HEK293 (cell line): ENCODE data around the gene BTBD9.

Experiments used
- CTCF ChIP-seq: fragments of 450-650 bp; formaldehyde crosslinking; IDR thresholded peaks from 2 replicates; pipeline ENCODE4 v1.5.1; 2016; ENCODE audit warnings: missing biosample characterization, missing genetic modification characterization
- KLF16 ChIP-seq: fragments of 450-650 bp; formaldehyde crosslinking; IDR thresholded peaks from 2 replicates; pipeline ENCODE4 v1.5.1; 2017; ENCODE audit warnings: missing biosample characterization, missing genetic modification characterization
- OSR2 ChIP-seq: fragments of 450-650 bp; formaldehyde crosslinking; IDR thresholded peaks from 2 replicates; pipeline ENCODE4 v1.5.1; 2016; ENCODE audit warnings: missing biosample characterization, missing genetic modification characterization
- SP2 ChIP-seq: fragments of 450-650 bp; formaldehyde crosslinking; IDR thresholded peaks from 2 replicates; pipeline ENCODE4 v1.5.1; 2016; ENCODE audit warnings: missing biosample characterization, missing genetic modification characterization
- YY1 ChIP-seq: fragments of 450-650 bp; formaldehyde crosslinking; IDR thresholded peaks from 2 replicates; pipeline ENCODE4 v1.5.1; 2018; ENCODE audit warnings: missing biosample characterization, missing genetic modification characterization
- ZBTB26 ChIP-seq: fragments of 450-650 bp; formaldehyde crosslinking; optimal IDR thresholded peaks from 2 replicates; pipeline ENCODE3; 2016; ENCODE audit warnings: missing biosample characterization, mild to moderate bottlenecking, missing genetic modification characterization
- ZBTB7A ChIP-seq: fragments of 450-650 bp; formaldehyde crosslinking; IDR thresholded peaks from 2 replicates; pipeline ENCODE4 v1.5.1; 2016; ENCODE audit warnings: low read depth, missing biosample characterization, missing genetic modification characterization
- ZEB2 ChIP-seq: fragments of 450-650 bp; formaldehyde crosslinking; IDR thresholded peaks from 2 replicates; pipeline ENCODE4 v1.5.1; 2016; ENCODE audit warnings: missing biosample characterization, missing genetic modification characterization
- ZNF140 ChIP-seq: fragments of 450-650 bp; formaldehyde crosslinking; IDR thresholded peaks from 2 replicates; pipeline ENCODE4 v1.5.1; 2016; ENCODE audit warnings: missing biosample characterization, missing genetic modification characterization
- ZNF175 ChIP-seq: fragments of 450-650 bp; formaldehyde crosslinking; IDR thresholded peaks from 2 replicates; pipeline ENCODE4 v1.5.1; 2016; ENCODE audit warnings: missing biosample characterization, missing genetic modification characterization
- ZNF335 ChIP-seq: fragments of 450-650 bp; formaldehyde crosslinking; conservative IDR thresholded peaks from 2 replicates; pipeline ENCODE4 v1.5.1; 2016; ENCODE audit warnings: missing biosample characterization, missing genetic modification characterization

- TF ChIP-seq ZNF140 (tag by site-specific recombination) (no peak), CTCF (no peak), ZNF175 (no peak), KLF16 (no peak), ZBTB7A (tag by site-specific recombination) (no peak), YY1 (tag by site-specific recombination) (no peak), ZNF335 (tag by site-specific recombination) (no peak), OSR2 (tag by site-specific recombination) (no peak), ZEB2 (tag by site-specific recombination) (no peak), ZBTB26 (no peak), SP2 (tag by site-specific recombination) (no peak)
These were observed 46.7 kb upstream of the BTBD9 start for GRCh38 chr6:38686270-38687042.
